Gastrocnemius medialis (tissue), 4 donors: ENCODE measurements around the gene ROBO1.

Source experiments
- CTCF ChIP-seq, 5 experiments: fragments of 450-650 bp in 3 of 5; fragments of 200-600 bp in 2 of 5; sonication (generic) in 2 of 5; IDR thresholded peaks in 4 of 5; conservative IDR thresholded peaks in 1 of 5; 1 replicate in 4 of 5; 2 replicates in 1 of 5; pipeline ENCODE4 v1.5.1; 2016 to 2019; ENCODE audit warnings: antibody characterized with exemption in 5 of 5, mild to moderate bottlenecking in 3 of 5, moderate library complexity in 3 of 5
- POLR2A ChIP-seq, 2 donors: fragments of 450-650 bp; IDR thresholded peaks; one replicate each; pipeline ENCODE4 v1.6.1; 2017; ENCODE audit warnings: antibody characterized with exemption in 2 of 2, mild to moderate bottlenecking in 2 of 2, moderate library complexity in 2 of 2

GRCh38 chr3:78788839-78789238, 979.0 kb downstream of the ROBO1 start:
- no peak for TF ChIP-seq CTCF (IDR thresholded peaks at IDR 0.05 in 4 of 5, conservative IDR thresholded peaks at IDR 0.05 in 1 of 5)
- TF ChIP-seq POLR2A (IDR thresholded peaks at IDR 0.05), result no peak
